ENCODE results near the gene IFT57.

GRCh38 chr3:108145578-108145977 lies 76.6 kb downstream of the IFT57 start:
- TF ChIP-seq CTBP1 (IDR thresholded peaks at IDR 0.05; ENCODE audit: borderline replicate concordance) (no peak), BHLHE40 (IDR thresholded peaks at IDR 0.05; ENCODE audit: borderline replicate concordance) (no peak), FOXK2 (IDR thresholded peaks at IDR 0.05) (no peak)

Measured in HEK293T (cell line).